Measurements from ENCODE around the gene SLC9A2. TPM values are rescaled to one million over a fixed set of nuclear protein-coding genes. Genes with fewer than 3 reads are reported as not detected.

SLC9A2 gene
- total RNA-seq, 1 experiment from 2014 or later, result 7.1 TPM

DNA sequence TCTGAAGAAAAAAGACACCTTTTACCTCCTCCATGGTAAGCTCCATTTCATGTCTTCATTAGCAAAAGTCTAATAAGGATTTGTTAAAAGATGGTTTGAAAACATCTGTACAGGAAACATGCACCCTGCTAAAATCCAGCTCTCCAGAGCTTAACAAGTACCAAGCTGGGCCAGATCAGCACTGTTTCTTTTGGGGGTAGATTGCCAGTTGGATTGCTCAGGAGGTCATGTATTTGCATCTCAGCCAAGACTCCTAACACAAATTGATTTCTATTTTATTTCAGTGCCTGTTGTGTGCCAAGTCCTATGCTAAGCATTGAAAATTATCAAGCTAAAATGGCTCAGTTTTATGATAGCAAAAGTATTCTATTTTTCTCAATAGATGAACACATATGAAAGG lies 139.1 kb downstream of the SLC9A2 start:
- TF ChIP-seq, protein P1, sequence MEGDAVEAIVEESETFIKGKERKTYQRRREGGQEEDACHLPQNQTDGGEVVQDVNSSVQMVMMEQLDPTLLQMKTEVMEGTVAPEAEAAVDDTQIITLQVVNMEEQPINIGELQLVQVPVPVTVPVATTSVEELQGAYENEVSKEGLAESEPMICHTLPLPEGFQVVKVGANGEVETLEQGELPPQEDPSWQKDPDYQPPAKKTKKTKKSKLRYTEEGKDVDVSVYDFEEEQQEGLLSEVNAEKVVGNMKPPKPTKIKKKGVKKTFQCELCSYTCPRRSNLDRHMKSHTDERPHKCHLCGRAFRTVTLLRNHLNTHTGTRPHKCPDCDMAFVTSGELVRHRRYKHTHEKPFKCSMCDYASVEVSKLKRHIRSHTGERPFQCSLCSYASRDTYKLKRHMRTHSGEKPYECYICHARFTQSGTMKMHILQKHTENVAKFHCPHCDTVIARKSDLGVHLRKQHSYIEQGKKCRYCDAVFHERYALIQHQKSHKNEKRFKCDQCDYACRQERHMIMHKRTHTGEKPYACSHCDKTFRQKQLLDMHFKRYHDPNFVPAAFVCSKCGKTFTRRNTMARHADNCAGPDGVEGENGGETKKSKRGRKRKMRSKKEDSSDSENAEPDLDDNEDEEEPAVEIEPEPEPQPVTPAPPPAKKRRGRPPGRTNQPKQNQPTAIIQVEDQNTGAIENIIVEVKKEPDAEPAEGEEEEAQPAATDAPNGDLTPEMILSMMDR (conservative IDR thresholded peaks at IDR 0.05; ENCODE audit: low read depth, low read length), result no peak
- TF ChIP-seq EZH2phosphoT487 (IDR thresholded peaks at IDR 0.05; ENCODE audit: borderline replicate concordance, low read length), result no peak
- no peak for TF ChIP-seq EZH2 (IDR thresholded peaks at IDR 0.05; ENCODE audit: low read length, unreplicated experiment)
- ATAC-seq (no peak), DNase-seq (no peak)
- ChIA-PET POLR2A (ENCODE audit: unreplicated experiment) (no interaction called here), CTCF (no interaction called here)
- H3K9me2 ChIP-seq (replicated peaks; ENCODE audit: low read length), result no peaks in the 10 kb centered on the region
- H4K20me1 ChIP-seq (ENCODE audit: low read length), result no peaks in the 10 kb centered on the region
- intact Hi-C loops (cut with micrococcal nuclease), result no loop called here
- no peak overlapping the region for H3K4me3 ChIP-seq (ENCODE audit: low read length)
- no peak overlapping the region for H3K27ac ChIP-seq (ENCODE audit: low read length)
- no peak overlapping the region for H3K9ac ChIP-seq (ENCODE audit: low read length)
- H2AFZ ChIP-seq (ENCODE audit: low read length), result no peak overlapping the region
- H3K4me1 ChIP-seq (ENCODE audit: insufficient read depth, low read length), result no peaks in the 10 kb centered on the region
- H3K9me3 ChIP-seq (ENCODE audit: low read length), result no peaks in the 10 kb centered on the region
- no peaks in the 10 kb centered on the region for H3K36me3 ChIP-seq (ENCODE audit: low read depth, low read length)
- H3K4me2 ChIP-seq (ENCODE audit: low read length), result no peak overlapping the region
- H3K27me3 ChIP-seq (ENCODE audit: low read length), result no peaks in the 10 kb centered on the region
- H3K79me2 ChIP-seq (ENCODE audit: low read length), result no peaks in the 10 kb centered on the region
- BruUV-seq (replicated peaks), result no TSS peak
- H3F3A ChIP-seq (ENCODE audit: low read length, unreplicated experiment), result no peaks in the 10 kb centered on the region

Other genes with a start within 250 kb of the SLC9A2 start
- gene IL18RAP, start 196.4 kb upstream of the SLC9A2 start, total RNA-seq (2014; rRNA removed), result not detected in 2 replicates
- gene SLC9A4, start 146.3 kb upstream of the SLC9A2 start, total RNA-seq (2014; rRNA removed), result 0.04 TPM in 1 of 2 replicates, not detected in the other
- 4.5 and 6.5 TPM in 2 replicates for gene TMEM182, start 142.5 kb downstream of the SLC9A2 start, total RNA-seq (2014; rRNA removed)

Measured in PC-3 (cell line).